AG09309 (cell line): ENCODE results near the gene MAPK1.
"Not testable (repeated sequence)": the region's sequence is repeated elsewhere in the genome, so short reads cannot be mapped to it uniquely, and the experiment has no call there.

Experiments
- DNase-seq: peaks from one replicate; pipeline ENCODE4 v3.0.0-alpha.2; 2010; ENCODE audit warnings: low read depth
- H3K4me3 ChIP-seq: 2 replicates; pipeline ENCODE4 v1.5.1; 2011; ENCODE audit warnings: mild to moderate bottlenecking, low read depth, low read length, moderate library complexity; ENCODE audit not compliant: control insufficient read depth
- CTCF ChIP-seq: IDR thresholded peaks from 2 replicates; pipeline ENCODE4 v1.5.1; 2011; ENCODE audit warnings: mild to moderate bottlenecking, low read depth, low read length, inconsistent platforms; ENCODE audit not compliant: insufficient read depth, control insufficient read depth; ENCODE audit errors: missing control alignments

The MAPK1 gene

GRCh38 chr22:21719024-21719423 is 148.4 kb downstream of the MAPK1 start:
- no peak overlapping the region for H3K4me3 ChIP-seq
- TF ChIP-seq CTCF: no peak
- DNase-seq: no peak

DNA sequence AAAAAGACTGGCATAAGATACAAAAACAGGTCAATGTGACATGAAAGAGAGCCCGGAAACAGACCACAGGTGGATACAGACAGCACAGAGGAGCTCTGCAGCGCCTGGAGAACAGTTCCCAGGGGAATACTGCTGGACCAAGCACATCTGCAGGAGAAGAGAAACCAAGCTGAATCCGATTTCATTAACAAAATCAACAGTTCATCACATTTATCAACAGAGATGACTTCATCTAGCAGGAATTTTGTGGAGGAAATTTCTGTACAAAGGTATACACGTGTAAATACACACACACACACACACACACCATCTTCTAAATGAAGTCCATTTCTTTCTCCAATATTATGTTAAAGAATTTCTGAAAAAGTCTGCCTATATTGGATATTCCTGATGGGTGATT is 148.9 kb downstream of the MAPK1 start:
- DNase-seq: no peak
- H3K4me3 ChIP-seq: no peak overlapping the region
- no peak for TF ChIP-seq CTCF

GRCh38 chr22:21716395-21717122 is 150.9 kb downstream of the MAPK1 start:
- H3K4me3 ChIP-seq, DNase-seq: not testable (repeated sequence)

GRCh38 chr22:21714786-21715185 is 152.7 kb downstream of the MAPK1 start:
- H3K4me3 ChIP-seq: no peak overlapping the region
- no peak for TF ChIP-seq CTCF
- DNase-seq: no peak

GRCh38 chr22:21714059-21714770 is 153.2 kb downstream of the MAPK1 start:
- TF ChIP-seq CTCF: no peak
- DNase-seq: no peak
- H3K4me3 ChIP-seq: no peak overlapping the region

DNA sequence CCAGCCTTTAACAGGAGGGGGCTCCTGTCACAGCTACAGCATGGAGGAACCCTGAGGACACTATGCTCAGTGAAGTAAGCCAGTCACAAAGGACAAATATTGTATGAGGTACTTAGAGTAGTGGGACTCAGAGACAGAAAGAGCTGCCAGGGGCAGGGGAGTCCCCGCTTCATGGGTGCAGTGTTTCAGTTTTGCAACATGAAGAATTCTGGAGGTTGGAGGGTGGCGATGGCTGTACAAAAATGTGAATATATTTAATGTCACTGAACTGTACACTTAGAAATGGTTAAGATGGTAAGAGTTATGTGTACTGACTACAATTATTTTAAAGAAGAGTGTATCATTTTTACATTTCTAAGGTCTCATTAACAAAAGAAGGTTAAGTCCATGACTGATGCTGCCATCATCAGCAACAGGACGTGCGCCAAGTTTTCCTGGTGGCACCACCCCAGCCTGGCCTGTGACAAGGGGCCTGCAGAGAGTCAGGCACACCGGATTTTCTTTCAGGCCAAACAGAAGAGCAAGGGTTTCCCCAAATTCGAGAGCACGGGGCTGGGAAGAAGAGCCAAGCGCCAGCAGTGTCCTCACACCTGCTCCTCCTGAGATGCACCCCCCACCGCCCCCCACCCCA is 153.9 kb downstream of the MAPK1 start:
- TF ChIP-seq CTCF: no peak
- no peak for DNase-seq
- no peak overlapping the region for H3K4me3 ChIP-seq
